NB4 (cell line): ENCODE data around the gene LGALS3BP.
A peak's percentile ranks its signal among the peaks of the same experiment; 100 is the strongest.

Source experiments
- DNase-seq: peaks from one replicate; pipeline ENCODE4 v3.0.0; 2010; ENCODE audit warnings: low read depth
- H3K4me3 ChIP-seq: one replicate; pipeline ENCODE4 v1.5.1; 2011; ENCODE audit warnings: mild to moderate bottlenecking, low read depth, low read length, moderate library complexity
- MYC ChIP-seq: IDR thresholded peaks from 2 replicates; pipeline ENCODE4 v1.6.1; 2011; ENCODE audit warnings: low read depth, low read length
- POLR2A ChIP-seq: IDR thresholded peaks from 2 replicates; pipeline ENCODE4 v1.6.1; 2011; ENCODE audit warnings: mild to moderate bottlenecking; ENCODE audit not compliant: insufficient read length; ENCODE audit errors: extremely low read depth
- TF ChIP-seq, protein P1 (sequence below): IDR thresholded peaks from one replicate; pipeline ENCODE4 v1.5.1; 2012; ENCODE audit warnings: low read depth, low read length
- TF ChIP-seq, protein P2 (sequence below): IDR thresholded peaks from 2 replicates; pipeline ENCODE4 v1.6.1; 2011; ENCODE audit warnings: low read depth, low read length

Gene LGALS3BP

DNA sequence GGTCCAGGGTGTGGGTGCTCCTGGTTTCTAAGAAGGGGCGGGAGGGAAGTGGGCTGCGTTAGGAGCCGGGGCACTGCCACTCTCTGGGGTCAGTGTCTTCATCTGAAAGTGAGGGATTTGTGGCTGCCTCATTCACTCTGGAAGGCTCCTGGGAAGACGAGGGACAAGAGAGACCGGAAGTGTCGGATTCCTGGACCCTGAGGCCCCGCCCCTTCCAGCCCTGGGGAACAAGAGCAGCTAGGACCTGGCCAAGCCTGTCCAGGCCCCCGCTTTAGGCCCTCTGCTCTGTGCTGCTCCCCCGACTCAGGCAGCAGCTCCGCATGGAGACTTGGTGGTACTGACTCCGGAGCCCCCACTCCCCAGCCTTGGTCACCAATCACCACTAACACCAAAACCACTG, 6.5 kb downstream of the LGALS3BP start:
- no peak for TF ChIP-seq MYC
- TF ChIP-seq, protein P1, sequence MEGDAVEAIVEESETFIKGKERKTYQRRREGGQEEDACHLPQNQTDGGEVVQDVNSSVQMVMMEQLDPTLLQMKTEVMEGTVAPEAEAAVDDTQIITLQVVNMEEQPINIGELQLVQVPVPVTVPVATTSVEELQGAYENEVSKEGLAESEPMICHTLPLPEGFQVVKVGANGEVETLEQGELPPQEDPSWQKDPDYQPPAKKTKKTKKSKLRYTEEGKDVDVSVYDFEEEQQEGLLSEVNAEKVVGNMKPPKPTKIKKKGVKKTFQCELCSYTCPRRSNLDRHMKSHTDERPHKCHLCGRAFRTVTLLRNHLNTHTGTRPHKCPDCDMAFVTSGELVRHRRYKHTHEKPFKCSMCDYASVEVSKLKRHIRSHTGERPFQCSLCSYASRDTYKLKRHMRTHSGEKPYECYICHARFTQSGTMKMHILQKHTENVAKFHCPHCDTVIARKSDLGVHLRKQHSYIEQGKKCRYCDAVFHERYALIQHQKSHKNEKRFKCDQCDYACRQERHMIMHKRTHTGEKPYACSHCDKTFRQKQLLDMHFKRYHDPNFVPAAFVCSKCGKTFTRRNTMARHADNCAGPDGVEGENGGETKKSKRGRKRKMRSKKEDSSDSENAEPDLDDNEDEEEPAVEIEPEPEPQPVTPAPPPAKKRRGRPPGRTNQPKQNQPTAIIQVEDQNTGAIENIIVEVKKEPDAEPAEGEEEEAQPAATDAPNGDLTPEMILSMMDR = no peak
- TF ChIP-seq, protein P2, sequence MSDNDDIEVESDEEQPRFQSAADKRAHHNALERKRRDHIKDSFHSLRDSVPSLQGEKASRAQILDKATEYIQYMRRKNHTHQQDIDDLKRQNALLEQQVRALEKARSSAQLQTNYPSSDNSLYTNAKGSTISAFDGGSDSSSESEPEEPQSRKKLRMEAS = no peak
- TF ChIP-seq POLR2A = no peak
- no peak for DNase-seq
- H3K4me3 ChIP-seq = no peak overlapping the region

DNA sequence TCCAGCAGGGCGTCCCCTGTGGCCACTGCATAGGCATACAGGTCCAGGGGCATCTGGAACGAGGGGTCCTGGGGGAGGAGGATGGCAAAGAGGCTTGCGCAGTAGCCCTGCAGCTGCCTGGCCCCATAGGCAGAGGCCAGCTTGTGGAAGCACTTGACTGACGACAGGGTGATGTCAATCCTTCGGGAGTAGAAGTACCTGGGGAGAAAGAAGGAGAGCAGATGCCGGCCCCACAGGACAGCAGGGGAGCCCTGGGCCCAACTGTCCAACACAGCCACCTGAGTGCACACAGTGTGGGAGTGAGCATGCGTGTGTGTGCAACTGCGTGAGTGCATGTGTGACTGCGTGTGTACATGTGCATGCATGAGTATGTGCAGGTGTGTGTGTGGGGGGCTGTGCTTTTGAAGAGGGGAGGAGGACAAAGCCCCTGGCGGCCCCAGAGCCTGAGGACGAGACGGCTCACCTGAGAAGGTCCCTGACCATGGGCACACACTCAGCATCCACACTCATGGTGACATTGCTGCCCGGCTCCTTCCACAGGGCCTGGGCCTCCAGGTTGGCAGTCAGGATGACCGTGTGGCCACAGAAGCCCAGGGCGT, 7.1 kb downstream of the LGALS3BP start:
- no peak overlapping the region for H3K4me3 ChIP-seq
- DNase-seq = no peak
- TF ChIP-seq, protein P2 = no peak
- TF ChIP-seq POLR2A = no peak
- TF ChIP-seq MYC = no peak
- TF ChIP-seq, protein P1 = no peak

DNA sequence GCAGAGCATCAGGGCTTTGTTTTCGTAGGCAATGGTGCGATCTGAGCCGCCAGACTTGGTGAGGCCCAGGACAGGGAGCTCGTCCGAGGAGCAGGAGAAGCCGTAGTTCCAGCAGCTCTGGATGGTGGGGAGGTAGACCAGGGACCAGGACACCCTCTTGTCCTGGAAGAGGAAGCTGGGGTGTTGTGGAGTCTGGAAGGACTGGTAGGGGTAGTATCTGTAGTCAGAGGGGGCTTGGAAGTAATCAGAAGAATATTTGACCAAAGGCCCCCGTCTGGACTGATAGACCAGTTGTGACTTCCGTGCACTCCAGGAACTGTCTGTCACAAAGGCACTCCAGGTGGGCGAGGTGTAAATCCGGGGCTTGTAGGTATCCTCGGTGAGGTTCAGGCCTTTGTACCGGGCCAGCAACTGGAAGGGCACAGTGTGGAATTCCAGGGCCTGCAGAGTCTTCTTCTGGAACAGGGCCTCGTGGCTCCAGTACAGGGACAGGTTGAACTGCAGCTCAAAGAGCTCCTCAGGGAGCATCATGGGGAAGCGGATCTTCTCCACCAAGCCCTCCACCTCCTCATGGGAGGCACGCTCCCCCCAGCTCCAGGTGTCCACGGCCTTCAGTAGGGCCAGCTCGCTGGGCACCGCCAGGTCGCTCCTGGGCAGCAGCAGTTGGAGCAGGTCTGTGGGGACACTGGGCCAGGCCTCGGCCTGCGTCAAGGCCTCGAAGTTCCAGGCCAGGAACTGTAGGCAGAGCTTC, 7.8 kb downstream of the LGALS3BP start:
- DNase-seq = no peak
- TF ChIP-seq, protein P2 = no peak
- TF ChIP-seq MYC = no peak
- TF ChIP-seq POLR2A = no peak
- TF ChIP-seq, protein P1 = no peak
- H3K4me3 ChIP-seq = no peak overlapping the region

DNA sequence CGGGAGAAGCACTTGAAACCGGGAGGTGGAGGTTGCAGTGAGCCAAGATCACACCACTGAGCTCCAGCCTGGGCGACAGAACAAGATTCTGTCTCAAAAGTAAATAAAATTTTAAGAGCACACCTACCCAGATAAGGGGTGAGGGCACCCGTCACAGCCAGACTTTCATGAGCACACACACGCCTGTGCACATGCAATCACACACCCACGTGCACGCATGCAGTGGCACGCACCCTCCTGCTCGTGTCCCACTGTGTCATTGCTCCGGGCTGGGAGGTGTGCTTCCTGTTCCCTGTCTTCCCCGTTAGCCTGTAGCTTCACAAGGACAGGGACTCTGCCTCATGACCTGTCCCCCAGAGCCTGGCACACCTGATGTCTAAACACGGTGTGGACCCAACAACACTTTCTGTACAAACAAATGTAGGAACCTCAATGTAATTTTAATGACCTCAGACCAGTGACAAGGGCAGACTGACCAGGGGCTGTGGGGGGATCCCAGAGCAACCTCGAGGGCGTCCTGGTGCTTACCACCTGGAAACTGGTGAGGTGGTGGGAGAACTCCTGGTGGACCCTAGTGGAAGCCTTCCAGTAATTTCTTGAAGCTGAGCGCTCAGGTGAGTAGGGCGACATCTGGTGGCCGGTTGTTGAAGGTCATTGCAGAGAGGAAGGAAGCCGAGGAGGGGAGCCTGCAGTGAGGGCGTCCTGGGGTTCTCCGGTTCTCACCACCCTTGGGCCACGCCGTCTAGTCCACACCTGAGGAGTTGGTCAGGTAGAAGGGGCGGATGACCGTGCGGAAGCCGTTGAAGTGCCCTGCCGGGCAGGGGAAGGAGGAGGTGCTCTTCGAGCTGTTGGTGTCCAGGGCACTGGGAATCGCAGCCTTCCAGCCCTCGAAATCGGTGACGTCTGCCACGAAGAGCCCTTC, 8.6 kb downstream of the LGALS3BP start:
- TF ChIP-seq, protein P1 = peak; percentile 81
- TF ChIP-seq MYC (peak; percentile 30; the same call in 1 of the 2 replicates), POLR2A (no peak)
- TF ChIP-seq, protein P2 = 0 out of 2 replicates have a peak, but pooled peaks have one; percentile 33
- DNase-seq = peak; percentile 75
- no peak overlapping the region for H3K4me3 ChIP-seq

DNA sequence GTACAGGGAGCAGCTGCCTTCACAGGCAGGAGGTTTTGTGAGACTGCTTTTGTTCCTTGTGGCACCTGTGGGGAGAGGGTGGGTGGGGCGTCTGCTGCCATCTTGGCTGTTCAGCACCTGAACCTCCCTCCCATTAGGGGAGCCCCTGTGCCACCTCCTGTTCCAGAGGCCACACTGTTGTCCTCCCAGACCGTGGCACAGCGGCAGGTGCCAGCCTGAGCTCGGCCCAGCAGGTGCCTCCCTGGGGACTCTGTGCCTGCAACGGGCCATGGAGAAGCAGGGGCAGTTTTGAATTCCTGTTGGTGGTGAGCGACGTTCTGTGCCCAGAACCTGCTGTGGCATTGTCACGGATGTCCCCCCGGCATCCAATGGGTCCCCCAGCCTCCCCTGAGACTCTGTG, 9.9 kb downstream of the LGALS3BP start:
- H3K4me3 ChIP-seq = no peak overlapping the region
- TF ChIP-seq, protein P2 = no peak
- TF ChIP-seq, protein P1 = no peak
- TF ChIP-seq POLR2A (no peak), MYC (no peak)
- DNase-seq = no peak
